GM19239 (cell line): ENCODE measurements around the gene TAB3.
A peak's percentile ranks its signal among the peaks of the same experiment; 100 is the strongest.

ENCODE experiments used
- DNase-seq: peaks from one replicate; pipeline ENCODE4 v3.0.0; 2011; ENCODE audit warnings: low spot score; ENCODE audit not compliant: insufficient read length
- FAIRE-seq: peaks from 2 replicates; lab custom pipeline; 2011; peaks lifted over from hg19 to GRCh38; lab: Jason Lieb, UNC

TAB3 gene

DNA sequence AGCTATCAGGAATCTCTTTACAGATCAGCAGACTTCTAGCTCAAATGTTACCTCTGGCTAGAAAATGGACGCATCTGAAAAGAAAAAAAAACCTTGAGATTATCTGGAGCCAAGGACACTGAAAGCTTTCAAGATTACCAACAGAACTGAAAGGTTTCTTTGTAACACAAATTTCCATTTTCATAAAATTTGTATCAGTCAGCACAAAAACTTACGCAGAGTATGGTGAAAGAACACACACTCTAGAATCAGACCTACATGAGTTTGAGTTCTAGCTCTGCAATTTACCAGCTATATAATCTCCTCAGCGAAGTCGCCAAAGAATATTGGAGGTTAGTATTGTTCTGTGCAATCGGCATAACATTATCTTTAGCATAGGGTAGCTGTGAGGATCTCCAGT is 1.8 kb downstream of the TAB3 start:
- DNase-seq (no peak), FAIRE-seq (peak; percentile 60)

DNA sequence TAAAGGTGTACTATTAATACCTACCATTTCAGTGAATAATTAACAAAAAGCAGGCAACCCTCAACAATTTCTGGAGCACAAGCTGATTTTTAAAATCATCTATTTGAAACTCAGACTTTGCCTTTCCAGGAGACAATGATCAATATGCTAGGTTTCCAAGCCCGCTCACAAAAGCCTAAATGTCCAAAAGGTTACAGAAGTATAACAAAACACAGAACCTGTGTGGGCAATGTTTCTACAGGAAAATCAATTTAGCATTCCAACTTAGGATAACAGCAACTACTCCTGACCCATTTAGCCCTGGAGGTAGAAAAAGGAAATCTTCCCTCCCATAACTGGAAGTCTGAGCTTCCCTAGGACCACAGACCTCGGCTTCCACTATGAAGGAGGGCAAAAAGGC is 3.9 kb downstream of the TAB3 start:
- FAIRE-seq (no peak), DNase-seq (no peak)

GRCh38 chrX:30883138-30883537 is 5.9 kb downstream of the TAB3 start:
- DNase-seq = no peak
- FAIRE-seq = no peak

- DNase-seq = no peak
- FAIRE-seq = peak; percentile 72
Observed at GRCh38 chrX:30881797-30882196, 7.3 kb downstream of the TAB3 start.

- FAIRE-seq (no peak), DNase-seq (no peak)
Observed at GRCh38 chrX:30881390-30881789, 7.7 kb downstream of the TAB3 start.

DNA sequence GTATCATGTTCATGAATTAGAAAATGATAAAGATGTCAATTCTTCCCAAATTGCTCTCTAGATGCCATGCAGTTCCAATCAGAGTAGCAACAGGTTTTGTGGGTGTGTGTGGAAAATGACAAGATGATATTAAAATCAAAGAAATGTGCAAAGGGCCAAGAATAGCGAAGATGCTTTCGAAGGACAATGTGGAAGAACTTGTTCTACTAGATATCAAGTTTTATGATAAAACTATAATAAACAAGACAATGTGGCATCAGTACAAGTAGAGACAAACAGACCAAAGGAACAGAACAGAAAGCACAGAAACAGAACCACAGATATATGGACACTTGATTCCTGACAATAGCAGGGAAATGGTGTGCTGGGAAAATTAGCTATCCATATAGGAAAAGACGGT is 9.0 kb downstream of the TAB3 start:
- FAIRE-seq (no peak), DNase-seq (no peak)

GRCh38 chrX:30876367-30876766 is 12.7 kb downstream of the TAB3 start:
- peak; percentile 4 for FAIRE-seq
- no peak for DNase-seq

- FAIRE-seq = no peak
- DNase-seq = no peak
Observed at GRCh38 chrX:30875957-30876356, 13.1 kb downstream of the TAB3 start.

GRCh38 chrX:30874851-30875250 is 14.2 kb downstream of the TAB3 start:
- DNase-seq (no peak), FAIRE-seq (no peak)

DNA sequence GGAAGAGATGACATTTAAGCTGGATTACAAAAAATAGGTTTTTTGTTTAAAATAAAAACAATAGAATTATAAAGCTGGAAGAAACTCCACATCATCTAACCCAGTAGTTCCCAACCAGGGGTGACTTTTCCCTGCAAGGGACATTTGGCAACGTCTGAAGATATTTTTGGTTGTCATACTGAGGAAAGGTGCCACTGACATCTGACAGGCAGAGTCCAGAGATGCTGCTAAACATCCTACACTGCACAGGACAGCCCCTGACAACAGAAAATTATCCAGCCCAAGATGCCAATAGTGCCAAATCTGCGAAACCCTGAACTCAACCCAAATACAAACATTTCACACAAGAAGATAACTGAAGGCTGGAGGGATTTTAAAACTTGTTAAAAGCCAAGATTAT is 18.5 kb downstream of the TAB3 start:
- FAIRE-seq = no peak
- no peak for DNase-seq

GRCh38 chrX:30865612-30866011 is 23.4 kb downstream of the TAB3 start:
- DNase-seq (no peak), FAIRE-seq (no peak)

DNA sequence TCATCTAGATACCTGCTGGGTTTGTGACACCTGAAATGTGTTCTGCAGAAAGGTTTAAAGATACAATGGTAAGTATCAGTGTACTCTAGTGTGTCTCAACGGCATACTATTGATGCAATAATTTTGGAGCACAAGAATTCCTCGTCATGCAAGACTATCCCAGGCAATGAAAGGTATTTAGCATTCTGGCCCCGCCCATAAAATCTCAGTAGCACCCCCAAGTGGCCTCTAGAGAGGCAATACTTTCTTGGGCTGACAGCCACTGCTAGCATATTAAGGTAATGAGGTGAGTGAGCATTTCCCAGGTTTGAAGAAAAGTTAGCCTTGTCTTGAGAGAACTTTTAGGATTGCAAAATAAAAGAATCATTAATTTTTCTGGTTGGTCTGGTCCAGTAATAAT is 24.0 kb downstream of the TAB3 start:
- FAIRE-seq (no peak), DNase-seq (no peak)

DNA sequence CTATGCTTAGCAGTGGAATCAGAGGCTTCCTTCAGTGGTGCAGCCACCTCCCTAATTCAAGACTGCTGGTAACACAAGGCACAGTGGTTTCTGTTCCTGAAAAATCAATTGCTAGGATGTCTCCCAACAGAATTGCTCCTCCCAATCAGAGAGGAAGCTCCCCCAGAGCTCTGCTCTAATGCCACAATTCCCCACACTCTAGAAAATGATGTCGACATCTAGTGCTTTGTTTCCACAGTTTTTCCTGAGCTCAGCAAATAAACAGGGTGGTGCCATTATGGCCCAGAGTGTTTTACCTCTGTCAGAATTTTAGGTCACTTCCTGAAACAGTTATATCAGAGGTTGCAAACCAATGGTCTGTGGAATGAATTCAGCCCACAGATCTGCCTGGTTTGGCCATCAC is 24.7 kb downstream of the TAB3 start:
- no peak for FAIRE-seq
- DNase-seq = no peak

DNA sequence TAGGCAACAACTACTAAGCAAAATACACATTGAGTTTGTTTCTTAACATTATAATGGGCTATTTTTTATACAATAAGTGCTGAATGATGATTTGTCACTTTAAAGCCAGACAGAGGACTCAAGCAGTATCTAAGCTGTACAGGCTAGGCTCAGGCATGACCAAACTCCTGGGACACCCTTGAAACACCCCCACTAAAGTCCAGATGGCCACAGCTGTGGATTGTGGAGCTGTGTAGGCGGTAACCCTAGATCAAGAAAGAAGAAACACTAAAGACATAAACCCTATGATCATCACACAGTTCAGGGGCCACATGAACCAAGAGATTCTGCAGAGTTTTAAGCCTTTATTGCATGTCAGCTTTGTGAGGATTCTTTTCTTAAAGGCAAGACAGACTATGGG is 25.1 kb downstream of the TAB3 start:
- peak; percentile 21 for FAIRE-seq
- DNase-seq = no peak

DNA sequence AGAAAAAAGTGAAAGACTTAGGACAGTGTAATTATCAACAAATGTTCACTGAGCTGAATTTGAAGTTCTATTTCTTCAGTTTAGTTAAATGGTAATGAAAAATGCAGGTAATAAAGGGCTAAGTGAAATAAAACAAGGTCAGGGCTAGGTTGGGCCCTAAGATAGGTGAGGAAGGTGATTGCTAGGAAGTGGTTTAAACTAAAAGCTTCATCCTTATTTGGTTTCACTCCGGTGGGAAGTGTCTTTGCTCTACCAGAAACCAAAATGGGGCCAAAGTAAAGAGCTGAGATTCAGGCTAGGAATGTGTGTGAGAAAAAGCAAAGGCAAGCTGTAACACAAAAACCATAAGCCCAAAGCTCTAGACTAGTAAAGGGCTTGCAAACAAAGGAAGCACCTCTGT is 31.0 kb downstream of the TAB3 start:
- FAIRE-seq (no peak), DNase-seq (no peak)

DNA sequence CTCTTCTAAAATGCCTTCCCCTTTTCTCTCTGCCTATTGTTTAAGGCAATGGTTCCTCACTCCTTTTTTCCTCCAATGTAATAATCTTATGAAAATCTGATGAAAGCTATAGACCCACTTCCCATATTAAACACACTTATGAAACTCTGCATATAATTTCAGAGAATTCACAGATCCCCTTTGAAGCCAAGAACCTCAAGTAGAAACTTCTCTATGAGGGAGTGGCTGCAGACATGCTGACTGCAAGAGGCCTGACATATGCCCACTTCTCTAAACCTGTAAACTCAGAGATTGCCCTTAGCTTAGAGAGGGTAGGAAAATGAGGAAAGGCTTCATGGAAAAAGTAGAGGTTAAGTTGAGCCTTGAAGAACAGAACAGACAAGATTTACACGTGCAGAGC is 37.6 kb downstream of the TAB3 start:
- FAIRE-seq (no peak), DNase-seq (no peak)

GRCh38 chrX:30835373-30835772 is 53.7 kb downstream of the TAB3 start:
- DNase-seq = no peak
- FAIRE-seq = no peak

GRCh38 chrX:30833896-30834295 is 55.2 kb downstream of the TAB3 start:
- FAIRE-seq = no peak
- no peak for DNase-seq

- FAIRE-seq (peak; percentile 81), DNase-seq (no peak)
Observed at GRCh38 chrX:30831082-30831481, 58.0 kb downstream of the TAB3 start.

GRCh38 chrX:30830326-30830943 is 58.6 kb downstream of the TAB3 start:
- FAIRE-seq (peak; percentile 66), DNase-seq (no peak)

DNA sequence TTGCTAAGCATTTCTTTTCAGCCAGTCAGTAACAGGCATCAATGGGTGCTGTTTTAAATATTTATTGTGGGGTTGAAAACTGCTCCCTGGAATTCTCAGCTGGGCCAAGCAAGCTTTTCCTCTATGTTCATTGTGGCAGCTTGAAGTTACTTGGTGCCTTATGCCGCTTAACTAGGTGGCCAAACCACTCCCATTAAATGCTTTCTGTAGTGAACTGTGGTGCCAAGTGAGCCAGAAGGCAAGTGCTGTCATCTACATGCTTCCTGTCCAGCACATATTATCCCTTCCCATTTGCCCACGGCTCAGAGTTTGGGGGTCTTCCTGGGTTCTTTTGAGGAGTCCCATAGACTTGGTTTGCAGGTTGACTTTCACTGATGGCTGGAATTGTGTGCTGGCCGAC is 64.8 kb downstream of the TAB3 start:
- FAIRE-seq (no peak), DNase-seq (no peak)

DNA sequence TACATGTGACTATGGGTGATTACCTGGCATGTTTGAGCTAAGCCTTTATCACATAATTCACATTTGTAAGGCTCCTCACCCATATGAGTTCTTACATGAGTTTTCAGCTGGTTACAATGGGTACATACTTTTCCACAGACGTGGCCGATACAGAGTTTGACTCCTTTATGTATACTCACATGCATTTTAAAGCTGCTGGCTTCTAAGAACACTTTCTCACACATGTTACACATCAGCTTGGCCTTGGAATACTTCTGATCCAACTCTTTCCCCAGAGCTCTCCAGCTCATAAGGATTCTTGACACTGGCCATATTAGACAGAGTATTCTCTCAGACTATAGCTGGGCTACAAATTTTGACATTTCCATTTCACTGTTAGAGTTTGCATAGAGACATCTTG is 66.3 kb downstream of the TAB3 start:
- no peak for DNase-seq
- no peak for FAIRE-seq
